Upper lobe of left lung (tissue), 6 donors: ENCODE data around the gene ATP10A. TPM values are rescaled to one million over a fixed set of nuclear protein-coding genes. Genes with fewer than 3 reads are reported as not detected.

Experiments
- ATAC-seq, 2 donors: fragments of 200-7000 bp; cut with Tn5 transposase; one replicate each; pipeline ENCODE4 v1.9.1; 2022; ENCODE audit warnings: mild to moderate bottlenecking in 2 of 2, moderate library complexity in 2 of 2; ENCODE audit not compliant: low FRiP score in 2 of 2
- DNase-seq, 2 donors: peaks; one replicate each; pipeline ENCODE4 v3.0.0-alpha.2; 2019 to 2020
- H3K27ac ChIP-seq, 4 donors: fragments of 200-600 bp; sonication (generic); one replicate each; pipeline ENCODE4 v1.5.1; 2016 to 2019
- H3K27me3 ChIP-seq, 4 donors: fragments of 200-600 bp; sonication (generic); one replicate each; pipeline ENCODE4 v1.5.1; 2017 to 2019
- H3K36me3 ChIP-seq, 4 donors: fragments of 200-600 bp; sonication (generic); one replicate each; pipeline ENCODE4 v1.5.1; 2016 to 2019
- H3K4me1 ChIP-seq, 4 donors: fragments of 200-600 bp; sonication (generic); one replicate each; pipeline ENCODE4 v1.5.1; 2018 to 2019
- H3K4me3 ChIP-seq, 4 donors: fragments of 200-600 bp; sonication (generic); one replicate each; pipeline ENCODE4 v1.5.1; 2017 to 2019; ENCODE audit warnings: mild to moderate bottlenecking in 2 of 4, moderate library complexity in 1 of 4
- H3K9me3 ChIP-seq, 4 donors: fragments of 200-600 bp; sonication (generic); one replicate each; pipeline ENCODE4 v1.5.1; 2018 to 2019
- CTCF ChIP-seq, 6 experiments: fragments of 450-650 bp in 4 of 6; fragments of 200-600 bp in 2 of 6; sonication (generic) in 2 of 6; IDR thresholded peaks; one replicate each; pipeline ENCODE4 v1.5.1; 2016 to 2019; ENCODE audit warnings: antibody characterized with exemption in 6 of 6
- EP300 ChIP-seq, 4 donors: sonication (generic); formaldehyde crosslinking; IDR thresholded peaks; one replicate each; pipeline ENCODE4 v1.5.1; 2017; ENCODE audit warnings: antibody characterized with exemption in 4 of 4, control low read depth in 2 of 4
- POLR2A ChIP-seq, 4 donors: fragments of 450-650 bp; IDR thresholded peaks; one replicate each; pipeline ENCODE4 v1.5.1; 2016 to 2017; ENCODE audit warnings: antibody characterized with exemption in 4 of 4, mild to moderate bottlenecking in 2 of 4
- POLR2AphosphoS5 ChIP-seq, 2 donors: sonication (generic); formaldehyde crosslinking; IDR thresholded peaks; one replicate each; pipeline ENCODE4 v1.5.1; 2017; ENCODE audit warnings: antibody characterized with exemption in 2 of 2
- WGBS, 2 donors: methylation state at CpG; one replicate each; pipeline ENCODE4 v1.1.5; 2017 to 2018; 5-methylcytosine and 5-hydroxymethylcytosine counted together
- total RNA-seq, 6 donors: library from RNA; depleted of rRNA in 4 of 6; stranded (reverse); fragments of >200 nt in 4 of 6; gene quantifications; one replicate each; pipeline versions ENCODE4 v1.1.0 to v1.2.1, GENCODE V29; 2016 to 2021
- donor health status: DM: no; HTN: no; CAD: no; lungs with moderate emphysema.
- donor health status: DM: no; HTN: yes; CAD: no; lungs with severe emphysema.

Gene ATP10A
- total RNA-seq, 6 donors from 2014 or later, result 17.8 to 62.4 (median 32.3) TPM

GRCh38 chr15:25690673-25691543 lies 172.2 kb downstream of the ATP10A start:
- no peak overlapping the region for H3K27ac ChIP-seq
- H3K4me3 ChIP-seq, result no peak overlapping the region
- TF ChIP-seq EP300 (IDR thresholded peaks at IDR 0.05) (peak in 1 of 4 donors; percentile 66), POLR2AphosphoS5 (IDR thresholded peaks at IDR 0.05) (no peak)
- no peaks in the 10 kb centered on the region for H3K9me3 ChIP-seq
- DNase-seq, result peak in 1 of 2 donors; percentile 55
- H3K4me1 ChIP-seq, result no peaks in the 10 kb centered on the region
- H3K36me3 ChIP-seq, result peaks cover 0 to 7% (median 3%) of the 10 kb centered on the region in 4 donors
- ATAC-seq, result peak; percentile 21 to 61
- no peaks in the 10 kb centered on the region for H3K27me3 ChIP-seq
- WGBS, 2 donors, result 79 to 83% methylated on average over 18 of the region's 18 CpGs

- peak in 1 of 2 donors; percentile 19 for DNase-seq
- no peak for ATAC-seq
These were observed 173.5 kb downstream of the ATP10A start for GRCh38 chr15:25689592-25689991.

GRCh38 chr15:25688166-25688565 lies 175.0 kb downstream of the ATP10A start:
- Histone ChIP-seq H3K4me1 (no peaks in the 10 kb centered on the region), H3K36me3 (peaks cover 0 to 4% (median under 1%) of the 10 kb centered on the region in 4 donors), H3K27me3 (no peaks in the 10 kb centered on the region), H3K27ac (no peak overlapping the region), H3K9me3 (no peaks in the 10 kb centered on the region), H3K4me3 (no peak overlapping the region)
- DNase-seq, result no peak
- no peak for TF ChIP-seq EP300 (IDR thresholded peaks at IDR 0.05)
- TF ChIP-seq POLR2AphosphoS5 (IDR thresholded peaks at IDR 0.05), result no peak
- TF ChIP-seq POLR2A (IDR thresholded peaks at IDR 0.05), result no peak
- no peak for TF ChIP-seq CTCF (IDR thresholded peaks at IDR 0.05)
- WGBS, 2 donors, result 81 to 92% methylated on average over 9 of the region's 9 CpGs
- ATAC-seq, result no peak

More at GRCh38 chr15:25689592-25689991, 173.5 kb downstream of the ATP10A start:
- Histone ChIP-seq H3K9me3 (no peaks in the 10 kb centered on the region), H3K27ac (no peak overlapping the region), H3K4me3 (no peak overlapping the region), H3K36me3 (peaks cover 0 to 7% (median 3%) of the 10 kb centered on the region in 4 donors), H3K27me3 (no peaks in the 10 kb centered on the region), H3K4me1 (no peaks in the 10 kb centered on the region)
- no peak for TF ChIP-seq EP300 (IDR thresholded peaks at IDR 0.05)
- no peak for TF ChIP-seq CTCF (IDR thresholded peaks at IDR 0.05)
- TF ChIP-seq POLR2AphosphoS5 (IDR thresholded peaks at IDR 0.05), result no peak
- no peak for TF ChIP-seq POLR2A (IDR thresholded peaks at IDR 0.05)
- 65 to 77% methylated on average over 4 of the region's 4 CpGs for WGBS, 2 donors

GRCh38 chr15:25687689-25688088 lies 175.4 kb downstream of the ATP10A start:
- H3K27me3 ChIP-seq, result no peaks in the 10 kb centered on the region
- no peak overlapping the region for H3K4me3 ChIP-seq
- TF ChIP-seq POLR2AphosphoS5 (IDR thresholded peaks at IDR 0.05) (no peak), CTCF (IDR thresholded peaks at IDR 0.05) (no peak), POLR2A (IDR thresholded peaks at IDR 0.05) (no peak), EP300 (IDR thresholded peaks at IDR 0.05) (no peak)
- WGBS, 2 donors, result 89 to 92% methylated on average over 14 to 15 of the region's 15 CpGs
- ATAC-seq, result no peak
- no peaks in the 10 kb centered on the region for H3K4me1 ChIP-seq
- peaks cover 0 to 4% (median 0%) of the 10 kb centered on the region in 4 donors for H3K36me3 ChIP-seq
- DNase-seq, result no peak
- H3K27ac ChIP-seq, result no peak overlapping the region
- no peaks in the 10 kb centered on the region for H3K9me3 ChIP-seq

- Histone ChIP-seq H3K9me3 (no peaks in the 10 kb centered on the region), H3K4me1 (no peaks in the 10 kb centered on the region), H3K27me3 (no peaks in the 10 kb centered on the region), H3K36me3 (peaks cover 0 to 4% (median 0%) of the 10 kb centered on the region in 4 donors), H3K4me3 (no peak overlapping the region), H3K27ac (no peak overlapping the region)
- TF ChIP-seq CTCF (IDR thresholded peaks at IDR 0.05), result no peak
- no peak for TF ChIP-seq POLR2A (IDR thresholded peaks at IDR 0.05)
- no peak for TF ChIP-seq EP300 (IDR thresholded peaks at IDR 0.05)
- no peak for TF ChIP-seq POLR2AphosphoS5 (IDR thresholded peaks at IDR 0.05)
- DNase-seq, result no peak
- ATAC-seq, result no peak
- 93 to 100% methylated on average over 4 to 5 of the region's 5 CpGs for WGBS, 2 donors
These were observed 175.9 kb downstream of the ATP10A start for GRCh38 chr15:25687276-25687675.
